HepG2 (cell line): Measurements from ENCODE around the gene METTL2A. TPM values are rescaled to one million over a fixed set of nuclear protein-coding genes. Genes with fewer than 3 reads are reported as not detected.

Experiments used
- ARNT2 ChIP-seq: sonication (generic); formaldehyde crosslinking; IDR thresholded peaks from 2 replicates; pipeline ENCODE4 v1.8.0; 2022; ENCODE audit warnings: mild to moderate bottlenecking, low read depth, missing genetic modification reagents, moderate library complexity
- BORCS8-MEF2B ChIP-seq: sonication (generic); formaldehyde crosslinking; IDR thresholded peaks from 2 replicates; pipeline ENCODE4 v1.8.0; 2022; ENCODE audit warnings: mild to moderate bottlenecking, missing genetic modification reagents
- FOXA1 ChIP-seq, 2 experiments: fragments of 450-650 bp in 1 of 2; sonication (generic) in 1 of 2; formaldehyde crosslinking in 1 of 2; IDR thresholded peaks; 2 replicates each; pipeline versions ENCODE4 v1.4.0 to v1.6.1; 2016 to 2020; ENCODE audit warnings: missing genetic modification reagents in 1 of 2
- HCFC1 ChIP-seq: fragments of 150-350 bp; IDR thresholded peaks from 2 replicates; pipeline ENCODE4 v1.6.1; 2014; ENCODE audit warnings: low read depth, low read length
- HDAC1 ChIP-seq: sonication (generic); formaldehyde crosslinking; IDR thresholded peaks from 2 replicates; pipeline ENCODE4 v1.5.1; 2020; ENCODE audit warnings: mild to moderate bottlenecking, missing genetic modification reagents
- HNRNPK ChIP-seq: fragments of 200-400 bp; formaldehyde crosslinking; IDR thresholded peaks from 2 replicates; pipeline ENCODE4 v1.6.1; 2018; ENCODE audit warnings: low read length, low read depth, moderate library complexity, mild to moderate bottlenecking; ENCODE audit not compliant: poor library complexity, severe bottlenecking
- HNRNPLL ChIP-seq: fragments of 200-400 bp; formaldehyde crosslinking; IDR thresholded peaks from 2 replicates; pipeline ENCODE4 v1.6.1; 2017; ENCODE audit warnings: mild to moderate bottlenecking, low read depth, low read length; ENCODE audit not compliant: poor library complexity, severe bottlenecking
- HOXA5 ChIP-seq: sonication (generic); formaldehyde crosslinking; IDR thresholded peaks from 2 replicates; pipeline ENCODE4 v1.4.0; 2020; ENCODE audit warnings: missing genetic modification reagents
- KDM4B ChIP-seq: sonication (generic); formaldehyde crosslinking; IDR thresholded peaks from 2 replicates; pipeline ENCODE4 v1.4.0; 2020; ENCODE audit warnings: missing genetic modification reagents
- KDM5B ChIP-seq: sonication (generic); formaldehyde crosslinking; IDR thresholded peaks from 2 replicates; pipeline ENCODE4 v1.4.0; 2020; ENCODE audit warnings: missing genetic modification reagents, mild to moderate bottlenecking, borderline replicate concordance
- KLF16 ChIP-seq, 2 experiments: sonication (generic) in 1 of 2; formaldehyde crosslinking in 1 of 2; IDR thresholded peaks; 2 replicates each; pipeline versions ENCODE4 v1.6.1 to v1.8.0; 2016 to 2023; ENCODE audit warnings: missing genetic modification reagents in 2 of 2, missing compliant biosample characterization in 1 of 2
- MAZ ChIP-seq, 2 experiments: sonication (generic) in 1 of 2; formaldehyde crosslinking in 1 of 2; IDR thresholded peaks; 2 replicates each; pipeline versions ENCODE4 v1.5.0 to v1.6.1; 2012 to 2020; ENCODE audit warnings: low read depth in 2 of 2, mild to moderate bottlenecking in 2 of 2, borderline replicate concordance in 1 of 2, improper control_type of control experiment in 1 of 2, low read length in 1 of 2, missing genetic modification reagents in 1 of 2, moderate library complexity in 1 of 2
- NRL ChIP-seq: sonication (generic); formaldehyde crosslinking; IDR thresholded peaks from 2 replicates; pipeline ENCODE4 v1.5.0; 2020; ENCODE audit warnings: missing genetic modification reagents, mild to moderate bottlenecking, moderate library complexity, borderline replicate concordance
- PHF20 ChIP-seq: sonication (generic); formaldehyde crosslinking; IDR thresholded peaks from 2 replicates; pipeline ENCODE4 v1.5.0; 2020; ENCODE audit warnings: mild to moderate bottlenecking, missing genetic modification reagents
- POLR2G ChIP-seq: fragments of 200-400 bp; formaldehyde crosslinking; IDR thresholded peaks from 2 replicates; pipeline ENCODE4 v1.6.1; 2018; ENCODE audit warnings: mild to moderate bottlenecking, low read depth, low read length, moderate library complexity
- SMAD9 ChIP-seq: sonication (generic); formaldehyde crosslinking; IDR thresholded peaks from 2 replicates; pipeline ENCODE4 v1.5.1; 2020; ENCODE audit warnings: mild to moderate bottlenecking, missing genetic modification reagents
- SNAPC2 ChIP-seq: sonication (generic); formaldehyde crosslinking; IDR thresholded peaks from 2 replicates; pipeline ENCODE4 v1.8.1; 2022; ENCODE audit warnings: mild to moderate bottlenecking, missing genetic modification reagents
- TAF1 ChIP-seq: sonication (generic); formaldehyde crosslinking; IDR thresholded peaks from 2 replicates; pipeline ENCODE4 v1.4.0; 2020; ENCODE audit warnings: missing genetic modification reagents
- TEAD2 ChIP-seq: sonication (generic); formaldehyde crosslinking; IDR thresholded peaks from 2 replicates; pipeline ENCODE4 v1.9.0; 2021; ENCODE audit warnings: missing genetic modification reagents
- ZBED4 ChIP-seq: sonication (generic); formaldehyde crosslinking; IDR thresholded peaks from 2 replicates; pipeline ENCODE4 v1.4.0; 2020; ENCODE audit warnings: missing genetic modification reagents, borderline replicate concordance
- ZFY ChIP-seq: sonication (generic); formaldehyde crosslinking; IDR thresholded peaks from 2 replicates; pipeline ENCODE4 v1.4.0; 2020; ENCODE audit warnings: missing genetic modification reagents
- ZNF160 ChIP-seq: sonication (generic); formaldehyde crosslinking; IDR thresholded peaks from 2 replicates; pipeline ENCODE4 v1.8.0; 2022; ENCODE audit warnings: mild to moderate bottlenecking, inconsistent platforms, missing genetic modification reagents
- ZNF335 ChIP-seq: sonication (generic); formaldehyde crosslinking; IDR thresholded peaks from 2 replicates; pipeline ENCODE4 v1.4.0; 2020; ENCODE audit warnings: missing genetic modification reagents
- ZNF430 ChIP-seq: sonication (generic); formaldehyde crosslinking; IDR thresholded peaks from 2 replicates; pipeline ENCODE4 v1.9.0; 2021; ENCODE audit warnings: mild to moderate bottlenecking, missing genetic modification reagents
- ZNF576 ChIP-seq: sonication (generic); formaldehyde crosslinking; IDR thresholded peaks from 2 replicates; pipeline ENCODE4 v1.4.0; 2020; ENCODE audit warnings: mild to moderate bottlenecking, missing genetic modification reagents
- ZNF629 ChIP-seq: sonication (generic); formaldehyde crosslinking; conservative IDR thresholded peaks from 2 replicates; pipeline ENCODE4 v1.5.0; 2020; ENCODE audit warnings: missing genetic modification reagents
- ZNF652 ChIP-seq: IDR thresholded peaks from 2 replicates; pipeline ENCODE4 v1.6.1; 2016; ENCODE audit warnings: low read depth, borderline replicate concordance
- ZNF766 ChIP-seq: sonication (generic); formaldehyde crosslinking; IDR thresholded peaks from 2 replicates; pipeline ENCODE4 v1.5.0; 2020; ENCODE audit warnings: missing genetic modification reagents, borderline replicate concordance
- polyA plus RNA-seq, 8 experiments: library from polyadenylated mRNA; depleted of rRNA in 3 of 8; stranded (reverse) in 7 of 8; unstranded in 1 of 8; fragments of >200 nt; fragmentation: Illumina TruSeq in 4 of 8; extraction: Trizol in 4 of 8; gene quantifications; 2 replicates each; pipeline versions ENCODE4 v1.2.1 to v1.2.3, GENCODE V29; 2011 to 2016; ENCODE audit warnings: low read depth in 4 of 8, missing spikeins in 1 of 8, mixed read lengths in 1 of 8; ENCODE audit not compliant: insufficient read depth in 1 of 8
- total RNA-seq, 5 experiments: library from RNA; depleted of rRNA; stranded (reverse); fragments of >200 nt; fragmentation: Illumina TruSeq; extraction: Trizol; gene quantifications; 2 replicates each; pipeline ENCODE4 v1.2.3, GENCODE V29; 2016; ENCODE audit warnings: low read depth in 1 of 5

Gene METTL2A
- total and polyA plus RNA-seq, 2 of the 13 experiments (the other 11 are each of a cell fraction or from before 2014, with no cell fraction given) = 15.6 to 32.3 TPM

DNA sequence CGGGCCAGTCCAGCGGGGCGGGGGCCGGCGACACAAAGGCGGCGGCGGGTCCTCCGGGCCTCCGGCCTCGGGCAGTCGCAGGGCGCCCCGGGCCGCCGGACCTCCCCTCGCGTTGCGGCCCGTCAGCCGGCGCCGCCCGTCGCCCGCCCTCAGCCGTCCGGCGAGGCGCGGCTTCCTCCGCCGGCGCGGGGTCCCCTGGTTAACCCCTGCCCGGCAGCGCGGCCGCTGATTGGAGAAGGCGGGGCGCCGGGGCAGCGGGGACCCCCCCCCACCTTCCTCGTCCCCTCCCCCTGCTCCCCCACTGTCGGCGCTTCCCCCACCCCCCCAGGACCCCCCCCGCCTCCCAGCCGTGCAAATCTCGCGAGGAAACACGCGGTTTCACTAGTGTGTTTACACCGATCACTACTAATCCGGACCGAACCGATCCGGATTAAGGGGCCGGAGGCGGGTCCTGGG is 54.8 kb downstream of the METTL2A start, which contains the start of gene TLK2 (continued):
- TF ChIP-seq ZNF576 (no peak), ZNF160 (CRISPR knock-in tag) (0 out of 2 replicates have a peak, but pooled peaks have one; percentile 15), HOXA5 (0 out of 2 replicates have a peak, but pooled peaks have one; percentile 48), ZNF652 (peak; percentile 67), HCFC1 (no peak), KLF16 (CRISPR knock-in tag; IDR thresholded peaks at IDR 0.05) (0 out of 4 replicates have a peak, but pooled peaks of 1 of the 2 experiments have one; percentile 25), BORCS8-MEF2B (CRISPR knock-in tag) (peak; percentile 15; the same call in 1 of the 2 replicates), ZNF430 (CRISPR knock-in tag) (no peak), PHF20 (peak; percentile 48; the same call in 1 of the 2 replicates), KDM5B (CRISPR knock-in tag) (0 out of 2 replicates have a peak, but pooled peaks have one; percentile 13), TEAD2 (CRISPR knock-in tag) (no peak), ZNF766 (CRISPR knock-in tag) (0 out of 2 replicates have a peak, but pooled peaks have one; percentile 29), KDM4B (CRISPR knock-in tag) (no peak), POLR2G (peak; percentile 69), TAF1 (CRISPR knock-in tag) (peak; percentile 31; the same call in 1 of the 2 replicates), ZFY (CRISPR knock-in tag) (peak; percentile 79), FOXA1 (IDR thresholded peaks at IDR 0.05) (no peak), FOXA1 (CRISPR knock-in tag; IDR thresholded peaks at IDR 0.05) (no peak), MAZ (IDR thresholded peaks at IDR 0.05; ENCODE audit: borderline replicate concordance, low read depth, low read length) (0 out of 2 replicates have a peak, but pooled peaks have one; percentile 50), MAZ (CRISPR knock-in tag; IDR thresholded peaks at IDR 0.05; ENCODE audit: low read depth) (peak; percentile 72), HDAC1 (CRISPR knock-in tag) (peak; percentile 39; the same call in 1 of the 2 replicates), NRL (no peak), ZNF629 (CRISPR knock-in tag) (no peak), ARNT2 (CRISPR knock-in tag) (peak; percentile 68; the same call in 1 of the 2 replicates), ZBED4 (peak; percentile 83), HNRNPLL (peak; percentile 14), SNAPC2 (CRISPR knock-in tag) (no peak), ZNF335 (CRISPR knock-in tag) (no peak), SMAD9 (no peak), HNRNPK (peak; percentile 45)
